Osteocyte (in vitro differentiated cells): ENCODE results near the gene GAA. TPM values are rescaled to one million over a fixed set of nuclear protein-coding genes. Genes with fewer than 3 reads are reported as not detected.

Source experiments
- DNase-seq: peaks from one replicate; pipeline ENCODE4 v3.0.0; 2021; ENCODE audit warnings: mixed read lengths; ENCODE audit not compliant: unreplicated experiment; ENCODE audit errors: extremely low spot score
- H3K27ac Mint-ChIP-seq: one replicate; pipeline ENCODE4 v1.8.0; 2021; ENCODE audit warnings: mild to moderate bottlenecking, mixed read lengths; ENCODE audit not compliant: unreplicated experiment
- H3K27me3 Mint-ChIP-seq: one replicate; pipeline ENCODE4 v1.8.0; 2021; ENCODE audit warnings: mixed read lengths; ENCODE audit not compliant: unreplicated experiment
- H3K36me3 Mint-ChIP-seq: one replicate; pipeline ENCODE4 v1.8.0; 2021; ENCODE audit warnings: mixed read lengths; ENCODE audit not compliant: unreplicated experiment
- H3K4me1 Mint-ChIP-seq: one replicate; pipeline ENCODE4 v1.8.0; 2021; ENCODE audit warnings: mixed read lengths; ENCODE audit not compliant: unreplicated experiment
- H3K4me3 Mint-ChIP-seq: one replicate; pipeline ENCODE4 v1.8.0; 2021; ENCODE audit warnings: mild to moderate bottlenecking, moderate library complexity, mixed read lengths; ENCODE audit not compliant: unreplicated experiment
- H3K9me3 Mint-ChIP-seq: one replicate; pipeline ENCODE4 v1.8.0; 2021; ENCODE audit warnings: mixed read lengths; ENCODE audit not compliant: unreplicated experiment
- CTCF ChIP-seq: fragments of 200-600 bp; sonication (generic); IDR thresholded peaks from 2 replicates; pipeline ENCODE4 v1.5.0; 2021; ENCODE audit warnings: antibody characterized with exemption, mild to moderate bottlenecking, moderate library complexity
- total RNA-seq: library from RNA; stranded (reverse); gene quantifications from 2 replicates; pipeline ENCODE4 v1.2.1, GENCODE V29; 2021

Gene GAA
- total RNA-seq, 1 donor from 2014 or later, result 64.7 TPM

- Mint-ChIP-seq H3K4me1 (peaks cover 14% of the 10 kb centered on the region), H3K9me3 (no peaks in the 10 kb centered on the region), H3K27me3 (no peaks in the 10 kb centered on the region), H3K36me3 (peaks cover 2% of the 10 kb centered on the region), H3K4me3 (no peak overlapping the region), H3K27ac (no peak overlapping the region)
- no peak for DNase-seq
- TF ChIP-seq CTCF, result no peak
Measured at GRCh38 chr17:80060644-80061043, 40.7 kb upstream of the GAA start.

GRCh38 chr17:80061421-80061820, 40.0 kb upstream of the GAA start:
- Mint-ChIP-seq H3K27me3 (no peaks in the 10 kb centered on the region), H3K27ac (no peak overlapping the region), H3K4me3 (no peak overlapping the region), H3K4me1 (peaks cover 14% of the 10 kb centered on the region), H3K9me3 (no peaks in the 10 kb centered on the region), H3K36me3 (no peaks in the 10 kb centered on the region)
- no peak for TF ChIP-seq CTCF
- no peak for DNase-seq

- H3K27ac Mint-ChIP-seq, result peak overlapping the region; percentile 41
- H3K9me3 Mint-ChIP-seq, result no peaks in the 10 kb centered on the region
Measured at GRCh38 chr17:80063830-80064585, 37.4 kb upstream of the GAA start.

GRCh38 chr17:80064696-80065095, 36.7 kb upstream of the GAA start:
- Mint-ChIP-seq H3K27ac (no peak overlapping the region), H3K9me3 (no peaks in the 10 kb centered on the region), H3K27me3 (no peaks in the 10 kb centered on the region), H3K36me3 (peaks cover 4% of the 10 kb centered on the region), H3K4me1 (peaks cover 23% of the 10 kb centered on the region), H3K4me3 (no peak overlapping the region)
- TF ChIP-seq CTCF, result no peak
- DNase-seq, result no peak

More at GRCh38 chr17:80063830-80064585, 37.4 kb upstream of the GAA start:
- no peaks in the 10 kb centered on the region for H3K27me3 Mint-ChIP-seq
- DNase-seq, result no peak
- H3K4me1 Mint-ChIP-seq, result peaks cover 17% of the 10 kb centered on the region
- H3K4me3 Mint-ChIP-seq, result no peak overlapping the region
- peaks cover 4% of the 10 kb centered on the region for H3K36me3 Mint-ChIP-seq
- no peak for TF ChIP-seq CTCF

- Mint-ChIP-seq H3K9me3 (no peaks in the 10 kb centered on the region), H3K4me3 (no peak overlapping the region), H3K27ac (no peak overlapping the region), H3K27me3 (no peaks in the 10 kb centered on the region), H3K36me3 (peaks cover 4% of the 10 kb centered on the region), H3K4me1 (peaks cover 20% of the 10 kb centered on the region)
- no peak for DNase-seq
- TF ChIP-seq CTCF, result no peak
Measured at GRCh38 chr17:80065478-80066170, 35.8 kb upstream of the GAA start.
